Measurements from ENCODE around the gene ERMARD. TPM values are rescaled to one million over a fixed set of nuclear protein-coding genes. Genes with fewer than 3 reads are reported as not detected.

The ERMARD gene
- total RNA-seq, 4 donors from 2014 or later = 9.0 to 18.9 (median 11.2) TPM

GRCh38 chr6:169726963-169727362 lies 24.5 kb upstream of the ERMARD start:
- intact Hi-C loops (cut with DNase I; ENCODE audit: low total_unique reads) (loop anchor here (10.0 kb wide), 1 partner anchor 828 kb away; the partner anchor contains the start of genes PSMB1 and TBP), in situ Hi-C loops (cut with MboI; ENCODE audit: low sequenced_read_pairs in 4 of 4) (no loop called here)
- no peaks in the 10 kb centered on the region for H3K27me3 ChIP-seq
- no peaks in the 10 kb centered on the region for H3K36me3 ChIP-seq
- TF ChIP-seq POLR2A (IDR thresholded peaks at IDR 0.05) = no peak
- TF ChIP-seq, protein P1, sequence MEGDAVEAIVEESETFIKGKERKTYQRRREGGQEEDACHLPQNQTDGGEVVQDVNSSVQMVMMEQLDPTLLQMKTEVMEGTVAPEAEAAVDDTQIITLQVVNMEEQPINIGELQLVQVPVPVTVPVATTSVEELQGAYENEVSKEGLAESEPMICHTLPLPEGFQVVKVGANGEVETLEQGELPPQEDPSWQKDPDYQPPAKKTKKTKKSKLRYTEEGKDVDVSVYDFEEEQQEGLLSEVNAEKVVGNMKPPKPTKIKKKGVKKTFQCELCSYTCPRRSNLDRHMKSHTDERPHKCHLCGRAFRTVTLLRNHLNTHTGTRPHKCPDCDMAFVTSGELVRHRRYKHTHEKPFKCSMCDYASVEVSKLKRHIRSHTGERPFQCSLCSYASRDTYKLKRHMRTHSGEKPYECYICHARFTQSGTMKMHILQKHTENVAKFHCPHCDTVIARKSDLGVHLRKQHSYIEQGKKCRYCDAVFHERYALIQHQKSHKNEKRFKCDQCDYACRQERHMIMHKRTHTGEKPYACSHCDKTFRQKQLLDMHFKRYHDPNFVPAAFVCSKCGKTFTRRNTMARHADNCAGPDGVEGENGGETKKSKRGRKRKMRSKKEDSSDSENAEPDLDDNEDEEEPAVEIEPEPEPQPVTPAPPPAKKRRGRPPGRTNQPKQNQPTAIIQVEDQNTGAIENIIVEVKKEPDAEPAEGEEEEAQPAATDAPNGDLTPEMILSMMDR (IDR thresholded peaks at IDR 0.05 in 4 of 5, conservative IDR thresholded peaks at IDR 0.05 in 1 of 5) = no peak
- peaks cover 18 to 19% of the 10 kb centered on the region in 2 donors for H3K4me1 ChIP-seq
- DNase-seq (no peak), ATAC-seq (no peak)
- H3K4me3 ChIP-seq = no peak overlapping the region
- H3K27ac ChIP-seq = no peak overlapping the region
- no peaks in the 10 kb centered on the region for H3K9me3 ChIP-seq

DNA sequence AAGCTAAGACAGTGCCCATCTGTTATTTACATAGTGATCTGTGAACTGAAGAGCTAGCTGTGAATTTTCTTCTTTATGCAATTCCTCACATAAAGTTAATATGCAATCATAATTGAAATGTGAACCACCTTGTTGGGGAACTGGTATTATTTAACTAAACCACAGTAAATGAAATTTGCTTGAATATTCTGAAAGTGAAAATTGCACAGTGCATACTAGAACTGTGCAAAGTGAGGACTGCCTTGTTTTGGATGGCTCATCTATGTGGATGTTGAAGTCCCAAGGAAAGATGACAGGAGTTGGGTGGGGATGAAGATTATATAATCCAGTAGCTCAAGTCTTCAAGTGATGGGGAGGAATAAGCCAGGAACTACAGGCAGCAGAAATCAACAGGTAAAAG lies 21.5 kb upstream of the ERMARD start:
- in situ Hi-C loops (cut with MboI; ENCODE audit: low sequenced_read_pairs in 4 of 4) (no loop called here), intact Hi-C loops (cut with DNase I; ENCODE audit: low total_unique reads) (loop anchor here (10.0 kb wide), 1 partner anchor 825 kb away; the partner anchor contains the start of genes PSMB1 and TBP)
- DNase-seq (no peak), ATAC-seq (no peak)
- no peaks in the 10 kb centered on the region for H3K9me3 ChIP-seq
- no peak overlapping the region for H3K4me3 ChIP-seq
- TF ChIP-seq POLR2A (IDR thresholded peaks at IDR 0.05) = no peak
- TF ChIP-seq, protein P1 (IDR thresholded peaks at IDR 0.05 in 4 of 5, conservative IDR thresholded peaks at IDR 0.05 in 1 of 5) = no peak
- no peaks in the 10 kb centered on the region for H3K27me3 ChIP-seq
- no peaks in the 10 kb centered on the region for H3K36me3 ChIP-seq
- H3K27ac ChIP-seq = no peak overlapping the region
- peaks cover 2 to 7% of the 10 kb centered on the region in 2 donors for H3K4me1 ChIP-seq

GRCh38 chr6:169738204-169738975 lies 13.0 kb upstream of the ERMARD start:
- peak in 1 of 2 donors; percentile 36 for DNase-seq
- Histone ChIP-seq H3K9me3 (no peaks in the 10 kb centered on the region), H3K36me3 (no peaks in the 10 kb centered on the region), H3K27me3 (no peaks in the 10 kb centered on the region), H3K4me3 (peak overlapping the region in 3 of 4 donors; percentile 4 to 43 (median 20)), H3K27ac (peak overlapping the region; percentile 5 to 77 (median 59)), H3K4me1 (peaks cover 19 to 27% of the 10 kb centered on the region in 2 donors)
- no peak for TF ChIP-seq POLR2A (IDR thresholded peaks at IDR 0.05)
- TF ChIP-seq, protein P1 (IDR thresholded peaks at IDR 0.05 in 4 of 5, conservative IDR thresholded peaks at IDR 0.05 in 1 of 5) = no peak
- intact Hi-C loops (cut with DNase I; ENCODE audit: low total_unique reads) (no loop called here), in situ Hi-C loops (cut with MboI; ENCODE audit: low sequenced_read_pairs in 4 of 4) (no loop called here)
- ATAC-seq = peak; percentile 73 to 80

- in situ Hi-C loops (cut with MboI; ENCODE audit: low sequenced_read_pairs in 4 of 4) = no loop called here
- H3K9me3 ChIP-seq = no peaks in the 10 kb centered on the region
- TF ChIP-seq, protein P1 (IDR thresholded peaks at IDR 0.05 in 4 of 5, conservative IDR thresholded peaks at IDR 0.05 in 1 of 5) = no peak
- TF ChIP-seq POLR2A (IDR thresholded peaks at IDR 0.05) = no peak
- H3K27ac ChIP-seq = peak overlapping the region; percentile 5 to 77 (median 59)
- peak; percentile 18 to 36 for ATAC-seq
- H3K4me3 ChIP-seq = no peak overlapping the region
- no peak for DNase-seq
- H3K4me1 ChIP-seq = peaks cover 19 to 27% of the 10 kb centered on the region in 2 donors
- no peaks in the 10 kb centered on the region for H3K27me3 ChIP-seq
- H3K36me3 ChIP-seq = no peaks in the 10 kb centered on the region
- intact Hi-C loops (cut with DNase I; ENCODE audit: low total_unique reads) = no loop called here
Measured at GRCh38 chr6:169738976-169739529, 12.4 kb upstream of the ERMARD start.

All from gastrocnemius medialis (tissue), 4 donors.